Measurements from ENCODE around the gene PC.
"Not testable (repeated sequence)": the region's sequence is repeated elsewhere in the genome, so short reads cannot be mapped to it uniquely, and the experiment has no call there.

The PC gene

DNA sequence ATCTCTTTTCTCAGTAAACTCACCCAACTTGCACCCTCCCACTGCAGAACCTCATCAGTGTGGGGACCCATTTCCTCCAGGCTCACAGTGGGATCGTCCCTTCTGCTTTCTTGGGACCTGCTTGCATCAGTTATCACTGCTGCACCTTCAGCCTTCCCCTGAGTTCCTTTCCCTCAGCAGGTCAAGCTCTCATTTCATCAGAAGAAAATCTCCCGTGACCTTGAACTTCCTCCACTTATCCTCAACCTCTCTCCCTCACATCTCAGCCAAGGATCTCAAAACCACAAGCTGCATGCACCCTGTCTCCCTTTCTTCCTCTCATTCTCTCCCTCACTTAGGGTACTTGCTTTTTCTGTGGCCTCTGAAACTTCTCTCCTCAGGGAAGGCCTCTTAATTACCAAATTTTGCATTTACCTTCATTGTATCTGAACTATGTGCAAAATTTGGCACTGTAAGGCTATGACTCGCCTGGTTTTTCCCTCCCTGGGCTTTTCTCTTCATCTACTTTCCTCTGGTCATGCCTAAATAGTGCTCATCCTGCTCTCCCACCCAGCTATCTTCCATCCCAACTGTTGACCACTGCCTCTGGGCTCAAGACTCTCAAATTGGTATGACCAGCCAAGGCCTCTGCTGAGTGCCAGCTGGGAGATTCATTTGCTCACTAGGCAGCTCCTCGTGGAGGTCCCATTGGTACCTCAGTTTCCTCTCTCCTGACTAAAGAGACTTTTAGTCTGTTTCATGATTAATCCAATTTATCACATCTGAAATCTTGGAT, 117.7 kb downstream of the PC start:
- no peak for DNase-seq

DNA sequence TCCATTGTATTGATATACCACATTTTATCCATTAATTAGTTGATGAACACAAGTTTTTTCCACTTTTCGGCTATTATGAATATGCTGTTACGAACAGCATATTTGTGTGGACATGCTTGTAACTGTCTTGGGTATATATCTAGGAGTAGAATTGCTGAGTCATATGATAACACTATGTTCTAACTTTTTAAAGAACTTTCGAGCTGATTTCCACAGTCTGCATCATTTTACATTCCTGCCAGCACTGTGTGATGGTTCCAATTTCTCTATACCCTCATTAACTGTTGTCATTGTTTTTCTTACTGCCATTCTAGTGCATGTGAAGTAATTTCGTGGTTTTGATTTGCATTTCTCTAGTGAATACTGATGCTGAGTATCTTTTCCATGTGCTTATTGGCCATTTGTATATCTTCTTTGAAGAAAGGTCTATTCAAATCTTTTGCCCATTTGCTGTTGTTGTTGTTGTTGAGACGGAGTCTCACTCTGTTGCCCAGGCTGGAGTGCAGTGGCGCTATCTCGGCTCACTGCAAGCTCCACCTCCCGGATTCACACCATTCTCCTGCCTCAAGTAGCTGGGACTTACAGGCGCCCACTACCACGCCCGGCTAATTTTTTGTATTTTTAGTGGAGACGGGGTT, 122.3 kb downstream of the PC start:
- DNase-seq, result no peak

DNA sequence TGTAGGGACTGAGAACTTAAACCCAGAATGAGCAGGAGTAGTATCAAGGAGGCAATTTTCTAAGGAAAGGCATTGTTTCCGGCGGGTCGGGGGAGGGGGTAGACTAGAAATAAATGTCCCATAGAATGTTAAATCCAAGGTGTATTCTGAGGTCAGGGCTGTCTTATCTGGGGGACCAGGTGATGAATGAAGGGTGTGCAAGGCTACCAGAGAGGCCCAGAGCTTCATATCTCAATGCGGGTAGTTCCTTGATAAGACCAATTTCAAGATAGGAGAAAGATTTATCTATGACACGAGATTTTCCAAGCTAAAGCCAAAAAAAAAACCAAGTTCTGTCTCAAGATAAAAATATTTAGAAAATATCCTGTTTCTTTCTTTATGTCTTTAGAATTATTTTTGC, 123.2 kb downstream of the PC start:
- DNase-seq, result no peak

DNA sequence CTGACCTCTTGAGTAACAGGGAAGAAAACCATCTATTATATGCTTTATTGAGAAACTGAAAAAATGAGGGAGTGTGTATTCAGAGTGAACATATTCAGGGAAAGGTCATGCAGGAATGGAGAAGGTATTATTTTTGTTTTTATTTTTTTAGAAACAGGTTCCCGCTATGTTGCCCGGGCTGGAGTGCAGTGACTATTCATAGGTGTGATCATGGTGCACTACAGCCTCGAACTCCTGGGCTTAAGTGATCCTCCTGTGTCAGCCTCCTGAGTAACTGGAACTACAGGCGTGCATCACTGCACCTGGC, 123.7 kb downstream of the PC start:
- no peak for DNase-seq

DNA sequence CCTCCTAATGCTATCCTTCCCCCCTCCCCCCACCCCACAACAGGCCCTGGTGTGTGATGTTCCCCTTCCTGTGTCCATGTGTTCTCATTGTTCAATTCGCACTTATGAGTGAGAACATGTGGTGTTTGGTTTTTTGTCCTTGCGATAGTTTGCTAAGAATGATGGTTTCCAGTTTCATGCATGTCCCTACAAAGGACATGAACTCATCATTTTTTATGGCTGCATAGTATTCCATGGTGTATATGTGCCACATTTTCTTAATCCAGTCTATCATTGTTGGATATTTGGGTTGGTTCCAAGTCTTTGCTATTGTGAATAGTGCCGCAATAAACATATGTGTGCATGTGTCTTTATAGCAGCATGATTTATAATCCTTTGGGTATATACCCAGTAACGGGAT, 133.6 kb downstream of the PC start:
- not testable (repeated sequence) for DNase-seq

DNA sequence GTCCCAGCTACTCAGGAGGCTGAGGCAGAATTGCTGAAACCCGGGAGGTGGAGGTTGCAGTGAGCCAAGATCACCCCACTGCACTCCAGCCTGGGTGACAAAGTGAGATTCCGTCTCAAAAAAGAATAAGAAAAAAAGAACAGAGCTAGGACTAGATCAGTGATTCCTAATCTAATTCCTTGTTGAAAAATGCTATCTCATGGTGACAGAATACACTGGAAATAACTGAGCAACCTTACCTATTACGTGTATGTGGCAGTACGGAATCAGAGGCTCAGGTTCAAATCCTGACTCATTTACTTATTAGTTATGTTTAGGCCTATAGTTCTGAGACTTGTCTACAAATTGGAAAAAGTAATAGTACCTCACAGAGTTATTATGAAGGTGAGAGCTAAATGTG, 134.5 kb downstream of the PC start:
- no peak for DNase-seq

DNA sequence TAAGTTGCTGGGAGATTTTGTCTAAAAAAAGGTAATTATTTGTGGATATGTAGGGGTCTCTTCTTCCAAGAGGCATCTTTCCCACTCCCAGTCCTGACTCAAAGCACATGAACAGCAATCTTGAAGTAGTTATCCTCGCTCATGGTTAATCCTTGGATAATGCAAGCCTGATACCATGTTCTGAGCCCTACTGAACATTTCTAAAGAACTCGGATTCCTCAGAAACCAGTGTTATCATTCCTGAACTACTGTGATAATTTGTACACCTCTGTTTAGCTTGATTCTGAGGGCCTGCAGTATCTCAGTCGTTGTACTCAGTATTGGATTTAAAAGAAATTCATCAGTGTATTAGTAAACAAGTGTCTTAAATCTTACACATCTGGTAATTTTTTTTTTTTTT, 137.3 kb downstream of the PC start:
- DNase-seq, result no peak

DNA sequence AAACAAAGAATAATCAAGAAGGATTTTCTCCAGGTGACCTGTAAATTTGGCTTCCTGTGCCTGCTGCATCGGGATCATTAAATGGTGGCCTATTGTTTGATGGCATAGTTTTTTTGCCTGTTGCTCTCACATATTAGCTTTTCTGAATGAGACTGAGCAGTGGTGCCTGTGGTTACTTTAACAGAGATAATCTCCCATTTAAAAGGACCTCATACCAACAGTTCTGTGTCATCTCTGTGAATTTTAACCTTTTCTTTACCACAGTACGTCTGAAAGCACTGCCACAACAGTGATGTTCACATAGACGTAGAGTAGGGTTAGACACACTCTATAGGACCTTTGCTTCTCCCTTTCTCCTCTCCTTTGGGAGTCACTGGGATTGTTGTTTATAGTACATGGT, 137.8 kb downstream of the PC start:
- DNase-seq, result no peak

DNA sequence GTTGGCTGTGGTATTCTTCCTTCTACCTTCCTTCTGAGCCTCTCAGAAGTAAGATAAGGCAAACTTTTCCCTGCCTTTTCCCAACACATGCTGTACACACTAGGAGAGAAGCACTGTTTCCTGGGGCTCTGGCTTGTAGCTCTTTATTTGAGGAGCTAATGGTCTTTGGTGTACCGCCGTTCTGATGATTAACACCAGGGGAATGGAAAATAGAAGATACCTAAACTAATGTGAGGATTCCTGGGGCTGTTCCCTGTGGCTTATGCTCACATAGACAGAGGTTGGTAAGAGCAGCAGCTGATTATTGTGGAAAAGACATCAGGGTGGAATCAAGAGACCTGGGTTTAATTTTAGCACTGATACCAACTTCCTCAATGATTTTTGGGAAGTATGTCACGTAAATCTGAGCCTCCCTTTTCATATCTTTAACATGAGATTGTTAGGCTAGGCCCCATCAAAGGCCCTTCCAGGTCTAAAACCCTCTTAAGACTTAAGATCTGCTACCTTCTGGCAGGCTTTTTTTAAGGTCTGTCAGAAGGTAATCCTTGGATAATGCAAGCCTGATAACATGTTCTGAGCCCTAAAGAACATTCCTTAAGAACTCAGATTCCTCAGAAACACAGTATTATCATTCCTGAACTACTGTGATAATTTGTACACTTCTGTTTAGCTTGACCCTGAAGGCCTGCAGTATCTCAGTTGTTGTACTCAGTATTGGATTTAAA, 139.8 kb downstream of the PC start:
- DNase-seq, result no peak

DNA sequence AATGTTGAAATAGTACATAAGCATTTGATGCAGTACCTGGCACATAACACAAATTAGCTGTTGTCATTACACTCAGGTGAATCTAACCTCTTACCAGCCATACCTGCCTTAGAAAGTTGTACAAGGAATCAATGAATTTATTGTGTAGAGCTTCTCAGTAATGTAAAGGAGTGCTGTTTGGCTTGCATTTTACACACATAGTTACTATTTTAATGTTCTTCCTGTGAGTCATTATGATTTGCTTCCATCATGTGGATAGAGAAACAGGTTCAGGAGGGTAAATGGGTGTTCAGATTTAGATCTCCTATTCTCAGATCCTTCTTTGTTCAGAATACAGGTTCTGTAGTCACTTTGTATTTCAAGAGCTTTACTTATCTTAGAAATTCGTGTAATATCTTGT, 142.5 kb downstream of the PC start:
- DNase-seq, result no peak

DNA sequence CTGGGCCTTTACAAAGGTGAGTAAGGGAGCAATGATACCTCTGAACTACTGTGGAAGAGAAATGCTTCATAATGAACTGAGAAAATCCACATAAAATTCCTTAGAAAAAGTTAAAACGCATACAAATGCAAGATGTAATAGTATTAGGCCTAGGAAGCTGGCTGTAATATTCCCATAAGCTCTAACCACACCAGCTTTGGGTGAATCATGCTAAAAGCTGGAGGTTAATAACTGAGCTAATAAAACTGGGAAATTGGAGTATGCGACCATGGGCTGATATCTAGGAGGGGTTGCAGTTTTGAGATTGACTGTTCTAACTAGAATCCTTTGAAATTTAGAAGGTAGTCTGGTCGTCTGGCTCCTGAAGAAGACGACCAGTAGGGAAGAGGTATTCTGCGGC, 143.5 kb downstream of the PC start:
- DNase-seq, result no peak

DNA sequence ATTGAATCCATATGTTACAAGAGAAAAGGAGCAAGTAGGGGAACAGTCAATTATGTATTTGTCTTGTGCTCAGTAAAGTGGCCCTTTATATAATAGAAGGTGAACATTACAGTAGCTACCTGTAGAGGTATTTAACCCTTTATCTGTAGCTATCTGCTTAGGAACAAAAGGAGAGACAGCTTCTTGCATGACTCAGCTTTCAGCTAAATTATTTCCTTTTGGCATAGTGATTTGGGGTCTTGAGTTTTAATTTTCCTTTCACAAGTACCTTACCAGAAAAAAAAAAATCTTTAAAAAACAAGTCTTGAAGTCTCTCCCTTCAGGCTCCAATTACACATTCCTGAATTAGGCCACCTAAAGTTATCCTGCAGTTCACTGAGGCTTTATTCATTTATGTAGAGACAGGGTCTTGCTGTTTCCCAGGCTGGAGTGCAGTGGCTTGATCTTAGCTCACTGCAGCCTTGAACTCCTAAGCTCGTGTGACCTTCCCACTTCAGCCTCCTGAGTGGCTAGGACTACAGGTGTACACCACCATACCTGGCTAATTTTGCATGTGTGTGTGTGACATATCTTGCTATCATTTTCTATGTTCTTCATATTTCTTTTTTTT, 147.5 kb downstream of the PC start:
- DNase-seq, result no peak

DNA sequence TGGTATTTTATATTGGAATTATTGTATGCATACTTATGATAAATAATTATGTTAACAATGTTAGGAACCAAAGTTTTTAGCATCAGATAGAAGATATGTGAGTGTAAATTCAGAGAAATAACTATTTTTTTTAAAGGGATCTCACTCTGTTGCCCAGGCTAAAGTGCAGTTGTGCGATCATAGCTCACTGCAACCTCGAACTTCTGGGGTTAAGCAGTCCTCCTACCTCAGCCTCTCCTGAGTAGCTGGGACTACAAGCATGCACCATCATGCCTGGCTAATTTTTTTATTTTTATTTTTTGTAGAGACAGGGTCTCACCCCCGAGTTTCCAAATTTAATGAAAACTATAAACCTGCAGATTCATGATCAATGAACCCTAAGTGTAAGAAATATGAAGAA, 148.6 kb downstream of the PC start:
- no peak for DNase-seq

DNA sequence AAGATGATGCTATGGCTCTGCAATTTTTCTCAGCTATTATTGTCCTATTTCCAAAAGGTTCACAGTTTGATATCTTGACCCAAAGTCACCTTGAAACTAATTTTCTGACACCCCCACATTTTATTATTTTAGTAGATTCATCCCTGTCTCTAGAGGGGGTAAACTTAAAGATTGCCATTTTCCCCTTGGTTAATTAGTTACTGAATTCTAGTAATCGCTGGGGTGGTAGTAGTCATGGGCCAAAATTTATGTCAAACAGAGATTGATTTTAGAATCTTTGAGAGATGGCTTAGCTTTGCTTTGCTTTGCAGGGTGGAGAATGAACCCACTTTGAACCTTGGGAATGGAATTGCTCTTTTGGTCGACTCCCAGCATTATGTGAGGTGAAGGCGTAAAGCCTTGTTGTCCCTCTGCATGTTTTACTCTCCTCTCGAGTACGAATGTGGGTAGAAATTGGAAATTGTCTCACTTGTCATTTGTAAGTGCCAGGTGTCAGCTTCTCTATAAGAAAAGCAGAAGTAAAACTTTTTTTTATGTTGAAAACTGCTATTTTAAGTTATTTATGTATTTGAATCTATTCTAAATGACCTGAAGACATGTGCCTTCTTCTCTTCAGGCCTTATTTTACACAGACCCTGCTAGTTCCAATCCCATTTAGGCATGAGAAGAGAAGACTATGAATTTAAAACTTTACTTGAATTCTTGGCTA, 157.3 kb downstream of the PC start:
- no peak for DNase-seq

DNA sequence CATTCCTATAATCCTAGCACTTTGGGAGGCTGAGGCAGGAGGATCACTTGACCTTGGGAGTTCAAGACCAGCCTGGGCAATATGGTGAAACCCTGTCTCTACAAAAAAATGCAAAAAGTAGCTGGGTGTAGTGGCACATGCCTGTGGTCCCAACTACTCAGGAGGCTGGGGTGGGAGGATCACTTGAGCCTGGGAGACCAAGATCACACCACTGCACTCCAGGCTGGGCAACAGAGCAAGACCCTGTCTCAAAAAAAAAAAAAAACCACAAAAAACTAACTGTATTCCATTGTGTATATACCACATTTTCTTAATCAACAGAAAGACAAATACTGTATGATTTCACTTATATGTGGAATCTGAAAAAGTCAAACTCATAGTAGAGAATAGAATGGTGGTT, 158.4 kb downstream of the PC start:
- DNase-seq, result not testable (repeated sequence)

Measured in activated naive CD4-positive, alpha-beta T cell treated with anti-CD3 and anti-CD28 coated beads, Interleukin-2, amount 50 U/mL, for 16 hours (primary cell).